Duodenal mucosa (tissue), 2 donors: ENCODE results near the gene PIK3R5.

Experiments used
- H3K27ac ChIP-seq: one replicate; pipeline ENCODE4 v1.7.0; 2013; ENCODE audit warnings: low read depth, low read length
- H3K27me3 ChIP-seq, 2 donors: one replicate each; pipeline ENCODE4 v1.7.0; 2013; ENCODE audit warnings: low read length in 2 of 2, control low read depth in 1 of 2; ENCODE audit not compliant: insufficient read depth in 2 of 2, control insufficient read depth in 1 of 2
- H3K36me3 ChIP-seq, 2 donors: one replicate each; pipeline ENCODE4 v1.7.0; 2013; ENCODE audit warnings: low read length in 2 of 2, control low read depth in 1 of 2; ENCODE audit not compliant: insufficient read depth in 2 of 2, control insufficient read depth in 1 of 2
- H3K4me1 ChIP-seq, 2 donors: one replicate each; pipeline ENCODE4 v1.7.0; 2013; ENCODE audit warnings: low read length in 2 of 2, control low read depth in 1 of 2; ENCODE audit not compliant: insufficient read depth in 2 of 2, control insufficient read depth in 1 of 2
- H3K4me3 ChIP-seq, 2 donors: one replicate each; pipeline ENCODE4 v1.7.0; 2013; ENCODE audit warnings: low read length in 2 of 2, low read depth in 1 of 2
- H3K9ac ChIP-seq, 2 donors: one replicate each; pipeline ENCODE4 v1.7.0; 2013; ENCODE audit warnings: low read length in 2 of 2, low read depth in 1 of 2
- H3K9me3 ChIP-seq, 2 donors: one replicate each; pipeline ENCODE4 v1.7.0; 2013; ENCODE audit warnings: low read length in 2 of 2, control low read depth in 1 of 2; ENCODE audit not compliant: control insufficient read depth in 1 of 2

Gene PIK3R5

GRCh38 chr17:8884336-8884990 is 81.0 kb downstream of the PIK3R5 start:
- H3K36me3 ChIP-seq: peaks cover 0 to 12% of the 10 kb centered on the region in 2 donors
- no peak overlapping the region for H3K27ac ChIP-seq
- H3K4me3 ChIP-seq: no peak overlapping the region
- no peaks in the 10 kb centered on the region for H3K27me3 ChIP-seq
- no peak overlapping the region for H3K9ac ChIP-seq
- H3K9me3 ChIP-seq: no peaks in the 10 kb centered on the region
- no peaks in the 10 kb centered on the region for H3K4me1 ChIP-seq

- Histone ChIP-seq H3K36me3 (peaks cover 0 to 12% of the 10 kb centered on the region in 2 donors), H3K4me1 (no peaks in the 10 kb centered on the region), H3K27ac (no peak overlapping the region), H3K27me3 (no peaks in the 10 kb centered on the region), H3K9me3 (no peaks in the 10 kb centered on the region), H3K9ac (no peak overlapping the region), H3K4me3 (no peak overlapping the region)
Measured at GRCh38 chr17:8883353-8883752, 82.2 kb downstream of the PIK3R5 start.

GRCh38 chr17:8881606-8882005 is 83.9 kb downstream of the PIK3R5 start:
- Histone ChIP-seq H3K9me3 (no peaks in the 10 kb centered on the region), H3K9ac (no peak overlapping the region), H3K27me3 (no peaks in the 10 kb centered on the region), H3K36me3 (peaks cover 0 to 12% of the 10 kb centered on the region in 2 donors), H3K27ac (no peak overlapping the region), H3K4me1 (no peaks in the 10 kb centered on the region), H3K4me3 (no peak overlapping the region)

GRCh38 chr17:8880466-8880865 is 85.0 kb downstream of the PIK3R5 start:
- Histone ChIP-seq H3K36me3 (peaks cover 0 to 12% of the 10 kb centered on the region in 2 donors), H3K4me3 (no peak overlapping the region), H3K27me3 (peaks cover 0 to under 1% of the 10 kb centered on the region in 2 donors), H3K27ac (no peak overlapping the region), H3K9ac (no peak overlapping the region), H3K9me3 (no peaks in the 10 kb centered on the region), H3K4me1 (no peaks in the 10 kb centered on the region)

- Histone ChIP-seq H3K4me1 (no peaks in the 10 kb centered on the region), H3K36me3 (peaks cover 0 to 12% of the 10 kb centered on the region in 2 donors), H3K9me3 (no peaks in the 10 kb centered on the region), H3K4me3 (no peak overlapping the region), H3K9ac (no peak overlapping the region), H3K27me3 (peaks cover 1 to 4% of the 10 kb centered on the region in 2 donors), H3K27ac (no peak overlapping the region)
Measured at GRCh38 chr17:8879410-8879809, 86.1 kb downstream of the PIK3R5 start.

GRCh38 chr17:8877984-8878383 is 87.5 kb downstream of the PIK3R5 start:
- Histone ChIP-seq H3K27me3 (peaks cover 11 to 14% of the 10 kb centered on the region in 2 donors), H3K4me3 (no peak overlapping the region), H3K36me3 (peaks cover 0 to 4% of the 10 kb centered on the region in 2 donors), H3K9me3 (no peaks in the 10 kb centered on the region), H3K27ac (no peak overlapping the region), H3K9ac (no peak overlapping the region), H3K4me1 (peaks cover 0 to 6% of the 10 kb centered on the region in 2 donors)

- H3K4me3 ChIP-seq: no peak overlapping the region
- peaks cover 7 to 8% of the 10 kb centered on the region in 2 donors for H3K4me1 ChIP-seq
- no peaks in the 10 kb centered on the region for H3K36me3 ChIP-seq
- no peaks in the 10 kb centered on the region for H3K9me3 ChIP-seq
- peaks cover 11 to 14% of the 10 kb centered on the region in 2 donors for H3K27me3 ChIP-seq
- no peak overlapping the region for H3K27ac ChIP-seq
- no peak overlapping the region for H3K9ac ChIP-seq
Measured at GRCh38 chr17:8875957-8876356, 89.5 kb downstream of the PIK3R5 start.

GRCh38 chr17:8875436-8875835 is 90.1 kb downstream of the PIK3R5 start:
- Histone ChIP-seq H3K9me3 (no peaks in the 10 kb centered on the region), H3K27ac (no peak overlapping the region), H3K9ac (no peak overlapping the region), H3K36me3 (no peaks in the 10 kb centered on the region), H3K4me1 (peaks cover 7 to 8% of the 10 kb centered on the region in 2 donors), H3K27me3 (peaks cover 11 to 14% of the 10 kb centered on the region in 2 donors), H3K4me3 (no peak overlapping the region)

- Histone ChIP-seq H3K9me3 (no peaks in the 10 kb centered on the region), H3K9ac (no peak overlapping the region), H3K36me3 (no peaks in the 10 kb centered on the region), H3K27me3 (peaks cover 11 to 14% of the 10 kb centered on the region in 2 donors), H3K4me1 (peaks cover 8 to 12% of the 10 kb centered on the region in 2 donors), H3K27ac (no peak overlapping the region), H3K4me3 (no peak overlapping the region)
Measured at GRCh38 chr17:8873801-8874715, 91.4 kb downstream of the PIK3R5 start.
